MM.1S (cell line): ENCODE data around the gene MYO1E.

ENCODE experiments used
- EZH2 ChIP-seq: fragments of 300-600 bp; sonication (generic); optimal IDR thresholded peaks from 2 replicates; pipeline ENCODE3; 2017; ENCODE audit warnings: low read depth, mild to moderate bottlenecking, antibody characterized with exemption, low read length, mixed read lengths
- EZH2phosphoT487 ChIP-seq: fragments of 300-600 bp; sonication (generic); IDR thresholded peaks from 2 replicates; pipeline ENCODE4 v1.6.1; 2018; ENCODE audit warnings: antibody characterized with exemption, low read length
- TF ChIP-seq, protein P1 (sequence below): fragments of 300-600 bp; sonication (generic); IDR thresholded peaks from 2 replicates; pipeline ENCODE4 v1.5.1; 2016; ENCODE audit warnings: antibody characterized with exemption, low read length, mixed read lengths

DNA sequence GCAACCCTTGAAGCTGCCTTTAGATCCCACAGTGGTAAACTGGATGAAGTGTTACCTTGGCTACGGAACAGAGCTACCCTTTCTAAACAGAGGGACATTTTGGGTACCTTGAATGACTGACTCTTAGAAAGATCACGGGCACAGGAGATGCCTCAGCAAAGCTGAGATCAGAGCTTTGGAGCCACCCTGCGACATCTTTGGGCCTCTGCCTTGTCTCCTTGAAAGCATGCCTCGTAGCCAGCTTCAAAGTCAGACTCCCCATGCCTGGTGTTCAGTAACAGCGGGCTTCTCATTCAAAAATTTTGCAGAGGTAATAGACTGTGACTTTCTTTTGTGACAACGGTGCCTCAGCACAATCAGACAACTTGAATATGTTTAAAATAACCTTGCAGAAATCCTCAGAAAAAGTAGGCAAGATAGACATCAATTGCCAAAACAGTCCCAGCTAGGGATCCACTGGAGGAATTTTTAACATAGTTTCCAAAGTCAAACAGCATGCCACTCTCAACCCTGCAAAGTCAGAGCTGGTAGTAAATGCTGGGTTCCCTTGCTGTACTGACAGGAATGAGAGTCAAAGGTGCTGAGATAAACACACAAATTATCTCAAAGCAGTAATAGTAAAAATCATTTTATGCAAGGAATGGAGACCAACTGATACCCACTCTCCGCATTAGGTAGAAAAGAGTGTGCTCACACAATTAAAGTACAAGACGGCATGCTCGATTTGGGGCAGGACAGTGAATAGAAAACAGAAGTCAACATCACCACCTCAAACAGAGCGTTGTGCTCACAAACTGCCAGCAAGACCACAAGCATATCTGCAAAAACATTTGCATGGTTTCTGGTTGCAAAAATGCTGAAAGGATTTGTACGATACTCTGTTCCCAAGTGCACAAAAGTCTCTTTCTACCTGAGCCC is 82.1 kb downstream of the MYO1E start:
- TF ChIP-seq, protein P1, sequence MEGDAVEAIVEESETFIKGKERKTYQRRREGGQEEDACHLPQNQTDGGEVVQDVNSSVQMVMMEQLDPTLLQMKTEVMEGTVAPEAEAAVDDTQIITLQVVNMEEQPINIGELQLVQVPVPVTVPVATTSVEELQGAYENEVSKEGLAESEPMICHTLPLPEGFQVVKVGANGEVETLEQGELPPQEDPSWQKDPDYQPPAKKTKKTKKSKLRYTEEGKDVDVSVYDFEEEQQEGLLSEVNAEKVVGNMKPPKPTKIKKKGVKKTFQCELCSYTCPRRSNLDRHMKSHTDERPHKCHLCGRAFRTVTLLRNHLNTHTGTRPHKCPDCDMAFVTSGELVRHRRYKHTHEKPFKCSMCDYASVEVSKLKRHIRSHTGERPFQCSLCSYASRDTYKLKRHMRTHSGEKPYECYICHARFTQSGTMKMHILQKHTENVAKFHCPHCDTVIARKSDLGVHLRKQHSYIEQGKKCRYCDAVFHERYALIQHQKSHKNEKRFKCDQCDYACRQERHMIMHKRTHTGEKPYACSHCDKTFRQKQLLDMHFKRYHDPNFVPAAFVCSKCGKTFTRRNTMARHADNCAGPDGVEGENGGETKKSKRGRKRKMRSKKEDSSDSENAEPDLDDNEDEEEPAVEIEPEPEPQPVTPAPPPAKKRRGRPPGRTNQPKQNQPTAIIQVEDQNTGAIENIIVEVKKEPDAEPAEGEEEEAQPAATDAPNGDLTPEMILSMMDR: no peak
- TF ChIP-seq EZH2 (no peak), EZH2phosphoT487 (no peak)
